Measurements from ENCODE around the gene TRDN.

DNA sequence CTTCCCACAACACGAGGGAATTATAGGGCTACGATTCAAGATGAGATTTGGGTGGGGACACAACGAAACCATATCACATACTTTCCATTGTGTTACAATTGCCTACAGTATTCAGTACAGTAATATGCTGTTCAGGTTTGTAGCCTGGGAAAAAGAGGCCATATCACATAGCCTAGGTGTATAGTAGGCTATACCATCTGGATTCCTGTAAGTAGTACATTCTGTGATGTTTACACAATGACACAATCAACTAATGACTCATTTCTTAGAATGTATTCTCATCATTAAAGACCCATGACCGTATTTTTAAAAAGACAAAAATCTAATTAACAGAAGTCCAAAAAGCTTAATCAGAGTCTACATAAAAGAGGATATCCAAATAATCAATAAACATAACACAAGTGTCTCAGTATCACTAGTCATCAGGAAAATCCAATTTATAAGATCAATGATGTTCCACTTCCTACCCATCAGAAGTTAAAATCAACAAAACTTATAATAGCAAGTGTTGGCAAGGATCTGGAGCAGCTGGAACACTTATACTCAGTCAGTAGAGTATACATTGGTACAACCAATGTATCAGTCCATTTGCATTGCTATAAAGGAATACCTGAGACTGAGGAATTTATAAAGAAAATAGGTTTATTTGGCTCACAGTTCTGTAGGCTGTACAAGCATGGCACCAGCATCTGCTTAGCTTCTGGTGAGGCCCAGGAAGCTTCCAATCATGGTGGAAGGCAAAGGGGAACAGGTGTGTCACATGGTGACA is 424.8 kb downstream of the TRDN start:
- TF ChIP-seq, protein P1, sequence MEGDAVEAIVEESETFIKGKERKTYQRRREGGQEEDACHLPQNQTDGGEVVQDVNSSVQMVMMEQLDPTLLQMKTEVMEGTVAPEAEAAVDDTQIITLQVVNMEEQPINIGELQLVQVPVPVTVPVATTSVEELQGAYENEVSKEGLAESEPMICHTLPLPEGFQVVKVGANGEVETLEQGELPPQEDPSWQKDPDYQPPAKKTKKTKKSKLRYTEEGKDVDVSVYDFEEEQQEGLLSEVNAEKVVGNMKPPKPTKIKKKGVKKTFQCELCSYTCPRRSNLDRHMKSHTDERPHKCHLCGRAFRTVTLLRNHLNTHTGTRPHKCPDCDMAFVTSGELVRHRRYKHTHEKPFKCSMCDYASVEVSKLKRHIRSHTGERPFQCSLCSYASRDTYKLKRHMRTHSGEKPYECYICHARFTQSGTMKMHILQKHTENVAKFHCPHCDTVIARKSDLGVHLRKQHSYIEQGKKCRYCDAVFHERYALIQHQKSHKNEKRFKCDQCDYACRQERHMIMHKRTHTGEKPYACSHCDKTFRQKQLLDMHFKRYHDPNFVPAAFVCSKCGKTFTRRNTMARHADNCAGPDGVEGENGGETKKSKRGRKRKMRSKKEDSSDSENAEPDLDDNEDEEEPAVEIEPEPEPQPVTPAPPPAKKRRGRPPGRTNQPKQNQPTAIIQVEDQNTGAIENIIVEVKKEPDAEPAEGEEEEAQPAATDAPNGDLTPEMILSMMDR (IDR thresholded peaks at IDR 0.05; ENCODE audit: poor library complexity) = no peak
- TF ChIP-seq EZH2 (IDR thresholded peaks at IDR 0.05; ENCODE audit: borderline replicate concordance) = no peak
